ENCODE measurements around the gene WASL. TPM values are rescaled to one million over a fixed set of nuclear protein-coding genes. Genes with fewer than 3 reads are reported as not detected.

The WASL gene
- polyA plus RNA-seq, 1 donor (not counting 4 experiments of a cell fraction or from before 2014, with no cell fraction given), result 17.5 TPM

DNA sequence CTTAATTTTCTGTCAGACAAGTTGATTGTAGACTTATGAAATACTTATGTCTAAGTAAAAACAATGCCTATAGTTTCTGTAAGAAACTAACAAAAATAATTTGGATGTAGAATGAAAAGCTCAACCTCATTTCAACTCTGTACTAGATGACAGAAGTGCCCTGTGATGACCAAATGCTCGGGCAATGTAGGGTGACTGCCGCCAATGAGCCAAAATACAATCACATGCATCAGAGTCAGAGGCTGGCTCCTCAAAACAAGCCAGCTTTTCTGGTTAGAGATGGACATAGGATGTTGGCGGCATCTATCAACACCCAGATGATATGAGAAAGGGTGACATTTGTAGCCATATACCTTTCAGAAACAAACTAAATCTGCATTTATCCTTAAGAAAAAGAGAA lies 69.2 kb downstream of the WASL start:
- H3K79me2 ChIP-seq (ENCODE audit: control insufficient read depth, insufficient read depth, low read length), result no peaks in the 10 kb centered on the region
- no peak for TF ChIP-seq EZH2 (IDR thresholded peaks at IDR 0.05; ENCODE audit: low read length)
- TF ChIP-seq, protein P1, sequence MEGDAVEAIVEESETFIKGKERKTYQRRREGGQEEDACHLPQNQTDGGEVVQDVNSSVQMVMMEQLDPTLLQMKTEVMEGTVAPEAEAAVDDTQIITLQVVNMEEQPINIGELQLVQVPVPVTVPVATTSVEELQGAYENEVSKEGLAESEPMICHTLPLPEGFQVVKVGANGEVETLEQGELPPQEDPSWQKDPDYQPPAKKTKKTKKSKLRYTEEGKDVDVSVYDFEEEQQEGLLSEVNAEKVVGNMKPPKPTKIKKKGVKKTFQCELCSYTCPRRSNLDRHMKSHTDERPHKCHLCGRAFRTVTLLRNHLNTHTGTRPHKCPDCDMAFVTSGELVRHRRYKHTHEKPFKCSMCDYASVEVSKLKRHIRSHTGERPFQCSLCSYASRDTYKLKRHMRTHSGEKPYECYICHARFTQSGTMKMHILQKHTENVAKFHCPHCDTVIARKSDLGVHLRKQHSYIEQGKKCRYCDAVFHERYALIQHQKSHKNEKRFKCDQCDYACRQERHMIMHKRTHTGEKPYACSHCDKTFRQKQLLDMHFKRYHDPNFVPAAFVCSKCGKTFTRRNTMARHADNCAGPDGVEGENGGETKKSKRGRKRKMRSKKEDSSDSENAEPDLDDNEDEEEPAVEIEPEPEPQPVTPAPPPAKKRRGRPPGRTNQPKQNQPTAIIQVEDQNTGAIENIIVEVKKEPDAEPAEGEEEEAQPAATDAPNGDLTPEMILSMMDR (optimal IDR thresholded peaks at IDR 0.05 in 1 of 3, IDR thresholded peaks at IDR 0.05 in 1 of 3, conservative IDR thresholded peaks at IDR 0.05 in 1 of 3; ENCODE audit: extremely low read depth in 1 of 3, insufficient read depth in 2 of 3, low read length in 3 of 3), result no peak
- dilution Hi-C loops (cut with MboI; ENCODE audit: extremely low pct_ligation_motif_present, low sequenced_read_pairs), result no loop called here
- no peak overlapping the region for H3K9ac ChIP-seq (ENCODE audit: control insufficient read depth, extremely low read depth, insufficient read depth, low read length)
- H3K36me3 ChIP-seq (ENCODE audit: control insufficient read depth in 2 of 2, extremely low read depth in 1 of 2, insufficient read depth in 2 of 2, low read length in 2 of 2), result peaks cover 2 to 3% of the 10 kb centered on the region in 2 experiments
- H2AFZ ChIP-seq (ENCODE audit: control insufficient read depth, low read length), result no peak overlapping the region
- H3K4me1 ChIP-seq (ENCODE audit: control insufficient read depth, extremely low read depth, insufficient read depth, low read length), result peaks cover 10% of the 10 kb centered on the region
- DNase-seq (ENCODE audit: low read depth, low spot score), result no peak
- H3K4me3 ChIP-seq (ENCODE audit: control insufficient read depth in 2 of 3, extremely low read depth in 1 of 3, insufficient read depth in 2 of 3, low read depth in 1 of 3, low read length in 3 of 3), result no peak overlapping the region
- H3K27me3 ChIP-seq (ENCODE audit: control insufficient read depth, extremely low read depth, insufficient read depth, low read length), result no peaks in the 10 kb centered on the region
- no peaks in the 10 kb centered on the region for H4K20me1 ChIP-seq (ENCODE audit: control insufficient read depth, extremely low read depth, insufficient read depth, low read length)
- no peaks in the 10 kb centered on the region for H3K9me3 ChIP-seq (ENCODE audit: control insufficient read depth, low read depth, low read length)
- H3K9me1 ChIP-seq (ENCODE audit: control insufficient read depth, extremely low read depth, insufficient read depth, low read length), result no peaks in the 10 kb centered on the region
- H3K27ac ChIP-seq (ENCODE audit: control insufficient read depth, insufficient read depth, low read length), result no peak overlapping the region
- no peak for FAIRE-seq
- H3K4me2 ChIP-seq (ENCODE audit: control insufficient read depth, extremely low read depth, insufficient read depth, low read depth, low read length), result no peak overlapping the region

- Histone ChIP-seq H3K9me3 (ENCODE audit: control insufficient read depth, low read depth, low read length) (no peaks in the 10 kb centered on the region), H3K79me2 (ENCODE audit: control insufficient read depth, insufficient read depth, low read length) (no peaks in the 10 kb centered on the region), H3K9me1 (ENCODE audit: control insufficient read depth, extremely low read depth, insufficient read depth, low read length) (no peaks in the 10 kb centered on the region), H3K4me1 (ENCODE audit: control insufficient read depth, extremely low read depth, insufficient read depth, low read length) (peaks cover 29% of the 10 kb centered on the region), H3K9ac (ENCODE audit: control insufficient read depth, extremely low read depth, insufficient read depth, low read length) (no peak overlapping the region), H3K4me3 (ENCODE audit: control insufficient read depth in 2 of 3, extremely low read depth in 1 of 3, insufficient read depth in 2 of 3, low read depth in 1 of 3, low read length in 3 of 3) (no peak overlapping the region), H3K36me3 (ENCODE audit: control insufficient read depth in 2 of 2, extremely low read depth in 1 of 2, insufficient read depth in 2 of 2, low read length in 2 of 2) (peaks cover 2 to 3% of the 10 kb centered on the region in 2 experiments), H3K4me2 (ENCODE audit: control insufficient read depth, extremely low read depth, insufficient read depth, low read depth, low read length) (no peak overlapping the region), H4K20me1 (ENCODE audit: control insufficient read depth, extremely low read depth, insufficient read depth, low read length) (no peaks in the 10 kb centered on the region), H3K27ac (ENCODE audit: control insufficient read depth, insufficient read depth, low read length) (no peak overlapping the region), H2AFZ (ENCODE audit: control insufficient read depth, low read length) (no peak overlapping the region), H3K27me3 (ENCODE audit: control insufficient read depth, extremely low read depth, insufficient read depth, low read length) (no peaks in the 10 kb centered on the region)
- DNase-seq (ENCODE audit: low read depth, low spot score) (no peak), FAIRE-seq (no peak)
- dilution Hi-C loops (cut with MboI; ENCODE audit: extremely low pct_ligation_motif_present, low sequenced_read_pairs), result no loop called here
- TF ChIP-seq, protein P1 (optimal IDR thresholded peaks at IDR 0.05 in 1 of 3, IDR thresholded peaks at IDR 0.05 in 1 of 3, conservative IDR thresholded peaks at IDR 0.05 in 1 of 3; ENCODE audit: extremely low read depth in 1 of 3, insufficient read depth in 2 of 3, low read length in 3 of 3), result no peak
- no peak for TF ChIP-seq EZH2 (IDR thresholded peaks at IDR 0.05; ENCODE audit: low read length)
Measured at GRCh38 chr7:123677061-123677715, 71.6 kb downstream of the WASL start.
